Occipital lobe (tissue), 2 donors: ENCODE measurements around the gene MC2R. TPM values are rescaled to one million over a fixed set of nuclear protein-coding genes. Genes with fewer than 3 reads are reported as not detected.

Experiments used
- DNase-seq: peaks from one replicate; lab custom pipeline; 2025; lab: John Stamatoyannopoulos, UW
- total RNA-seq: library from RNA; depleted of rRNA; stranded (reverse); fragments of >200 nt; gene quantifications from one replicate; pipeline ENCODE4 v1.2.3, GENCODE V29; 2014

The MC2R gene
- not detected for total RNA-seq

DNA sequence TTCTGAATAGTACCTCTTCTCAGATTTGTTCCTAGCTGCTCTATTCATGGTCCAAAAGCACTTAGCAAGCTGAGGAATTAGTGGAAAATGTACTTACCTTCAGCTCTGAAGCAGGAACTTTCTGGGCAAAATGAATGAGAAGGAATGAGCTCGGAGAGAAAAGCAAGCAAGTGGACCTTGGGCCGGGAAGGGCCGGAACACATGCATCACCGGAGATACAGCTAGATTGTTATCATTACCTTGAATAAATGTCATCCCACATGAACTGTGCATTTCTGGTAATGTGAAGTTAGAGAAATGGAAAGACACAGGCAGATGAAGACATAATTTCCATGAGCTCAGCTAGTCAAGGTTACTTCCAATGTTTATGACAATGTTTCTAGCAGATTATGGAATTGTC lies at the start of gene MC2R:
MC2R (minus strand) TSS at position 146 of the 400 bp plus-strand sequence. CDS start 30,018 bp downstream, outside the sequence.
- no peak for DNase-seq

- no peak for DNase-seq
Observed at GRCh38 chr18:13945811-13946210, 30.5 kb upstream of the MC2R start.

DNA sequence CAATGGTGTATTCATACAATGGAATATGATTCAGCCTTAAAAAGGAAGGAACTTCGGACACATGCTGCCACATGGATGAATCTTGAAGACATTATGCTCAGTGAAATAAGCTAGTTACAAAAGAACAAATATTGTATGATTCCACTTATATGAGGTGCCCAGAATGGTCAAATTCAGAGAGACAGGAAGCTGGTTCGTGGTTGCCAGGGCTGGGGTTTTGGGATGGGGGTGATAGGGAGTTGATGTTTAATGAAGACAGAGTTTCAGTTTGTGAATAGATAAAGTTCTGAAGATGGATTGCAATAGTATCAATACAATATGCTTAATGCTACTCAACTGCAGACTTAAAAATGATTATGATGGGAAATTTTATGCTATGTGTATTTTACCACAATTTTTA lies 28.0 kb upstream of the MC2R start:
- DNase-seq: no peak

GRCh38 chr18:13940326-13940725 lies 25.0 kb upstream of the MC2R start:
- no peak for DNase-seq

GRCh38 chr18:13934676-13935075 lies 19.3 kb upstream of the MC2R start:
- no peak for DNase-seq

DNA sequence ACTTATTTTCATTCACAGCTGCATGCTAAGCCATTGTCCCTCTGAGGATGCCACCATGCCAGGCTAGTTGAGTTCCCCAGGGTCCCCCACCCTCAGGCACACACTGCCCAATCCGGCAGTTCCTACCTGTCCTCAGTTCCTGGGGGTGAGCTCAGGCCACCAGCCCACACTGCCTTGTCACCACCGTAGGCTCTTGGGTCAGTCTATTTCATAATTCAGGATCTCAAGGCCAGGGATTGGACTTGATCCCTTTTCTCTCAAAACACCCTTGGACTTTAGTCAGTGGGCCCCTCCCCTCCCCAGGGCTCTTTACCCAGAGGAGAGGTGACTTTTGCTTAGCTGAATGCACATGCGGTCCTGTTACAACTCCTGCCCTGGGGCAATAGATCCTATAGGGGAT lies 18.7 kb upstream of the MC2R start:
- DNase-seq: no peak

DNA sequence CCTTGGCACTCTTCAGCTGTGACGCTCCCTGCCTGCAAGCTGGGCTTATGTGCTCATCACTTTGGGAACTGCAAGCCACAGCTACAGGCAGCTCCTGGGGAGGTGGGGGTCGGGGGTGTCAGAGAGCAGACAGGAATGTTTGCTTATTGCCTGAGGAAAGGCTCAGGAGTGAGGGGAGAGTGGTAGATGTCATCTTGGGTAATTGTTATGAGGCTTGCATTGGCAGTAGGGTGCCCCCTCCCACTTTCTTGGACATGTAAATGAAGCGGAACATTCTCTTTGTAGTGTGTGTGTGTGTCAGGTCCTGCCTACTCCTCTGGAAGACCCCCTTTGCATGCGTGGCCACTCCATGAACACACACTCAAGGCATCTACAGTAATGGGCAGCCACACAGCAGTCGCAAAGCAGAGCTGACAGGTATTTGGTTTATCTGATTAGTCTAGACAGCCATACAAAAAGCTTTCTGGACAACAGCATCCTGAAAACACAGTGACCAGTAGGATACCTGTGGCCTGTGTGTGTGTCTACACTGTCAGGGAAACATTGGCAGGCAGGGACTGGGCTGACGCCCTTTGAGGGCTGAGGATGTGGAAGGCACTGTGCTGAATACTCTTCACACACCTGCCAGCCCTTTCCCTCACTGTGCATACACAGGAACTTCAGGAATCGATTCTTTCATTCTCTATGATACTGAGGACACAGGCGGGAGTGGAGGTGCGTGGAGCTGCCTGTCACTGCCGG lies 17.1 kb upstream of the MC2R start:
- no peak for DNase-seq

DNA sequence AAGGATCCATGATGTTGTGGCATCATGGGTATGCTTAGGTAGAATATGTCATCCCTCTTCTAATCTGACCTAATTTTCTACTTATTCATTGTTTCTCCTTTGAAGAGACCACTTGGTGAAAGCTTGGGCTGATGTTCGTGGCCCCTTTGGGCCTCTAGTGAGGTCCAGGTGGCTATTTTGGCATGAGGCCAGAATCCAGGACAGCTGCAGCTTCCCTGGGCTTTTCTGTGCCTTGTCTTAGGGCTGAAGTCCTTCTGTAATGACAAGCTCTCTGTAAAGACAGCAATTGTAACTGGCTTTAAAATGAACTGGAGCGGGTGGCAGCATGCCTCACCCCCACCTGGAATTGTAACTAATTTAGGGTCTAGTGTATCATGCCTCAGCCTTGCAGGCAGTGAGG lies 15.6 kb upstream of the MC2R start:
- no peak for DNase-seq

- DNase-seq: no peak
Observed at GRCh38 chr18:13923221-13923620, 7.9 kb upstream of the MC2R start.

DNA sequence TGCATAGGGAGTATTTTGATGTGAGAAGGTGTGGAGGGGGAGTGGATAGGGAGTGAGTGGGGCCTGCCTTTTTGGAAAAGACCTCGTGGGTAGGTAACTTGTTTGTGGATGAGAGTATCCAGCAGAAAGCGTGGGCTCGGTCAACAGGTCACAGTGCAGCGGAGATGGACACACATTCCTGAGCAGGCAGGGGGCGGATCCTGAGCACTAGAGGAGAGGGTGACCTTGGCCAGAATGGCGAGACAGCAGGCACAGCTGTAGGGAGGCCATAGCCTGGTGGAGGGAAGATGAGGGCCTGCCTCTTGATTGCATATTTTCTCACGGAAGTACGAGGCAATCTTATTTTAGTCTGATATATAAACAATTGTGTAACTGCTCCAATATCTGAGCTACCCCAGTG lies 3.6 kb upstream of the MC2R start:
- no peak for DNase-seq

DNA sequence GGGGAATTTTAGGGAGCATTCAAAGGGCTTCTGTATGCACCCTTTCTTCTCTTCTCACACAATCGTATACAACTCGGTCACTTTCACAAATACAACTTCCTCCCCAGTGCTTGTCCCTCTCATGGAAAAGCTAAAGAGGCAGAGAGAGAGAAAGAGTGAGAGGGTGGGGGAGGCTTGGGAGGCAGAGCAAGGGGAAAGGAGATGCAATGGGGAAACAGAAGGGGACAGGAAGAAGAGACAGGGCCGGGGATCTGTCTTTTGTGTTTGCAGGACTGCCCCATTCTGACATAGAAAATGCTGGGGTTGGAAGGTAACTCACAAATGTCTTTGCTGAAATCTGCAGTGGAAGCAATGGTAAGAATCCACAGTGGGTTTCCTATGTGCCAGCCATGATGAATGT lies 2.1 kb upstream of the MC2R start:
- no peak for DNase-seq

DNA sequence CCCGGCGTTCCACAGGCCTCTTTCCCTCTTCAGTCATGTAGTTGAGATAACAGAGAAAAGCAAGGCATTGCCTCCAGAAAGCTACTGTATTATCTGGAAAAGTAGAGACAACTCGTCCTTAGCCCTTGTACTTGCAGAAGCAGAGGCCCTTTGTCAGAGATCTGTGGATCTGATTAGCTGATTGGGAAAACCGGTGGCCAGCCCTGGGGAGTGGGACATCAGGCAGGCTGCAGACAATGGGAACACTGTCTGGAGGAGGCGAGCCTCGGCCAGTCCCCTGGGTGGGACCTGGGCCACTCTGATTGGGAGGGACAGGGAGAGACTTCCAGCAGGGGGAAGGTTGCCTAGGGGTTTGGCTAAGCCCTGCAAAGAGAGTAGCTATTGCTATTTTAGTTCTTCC lies 1.2 kb upstream of the MC2R start:
- no peak for DNase-seq

- DNase-seq: no peak
Observed at GRCh38 chr18:13915995-13916431, 677 bp upstream of the MC2R start.

DNA sequence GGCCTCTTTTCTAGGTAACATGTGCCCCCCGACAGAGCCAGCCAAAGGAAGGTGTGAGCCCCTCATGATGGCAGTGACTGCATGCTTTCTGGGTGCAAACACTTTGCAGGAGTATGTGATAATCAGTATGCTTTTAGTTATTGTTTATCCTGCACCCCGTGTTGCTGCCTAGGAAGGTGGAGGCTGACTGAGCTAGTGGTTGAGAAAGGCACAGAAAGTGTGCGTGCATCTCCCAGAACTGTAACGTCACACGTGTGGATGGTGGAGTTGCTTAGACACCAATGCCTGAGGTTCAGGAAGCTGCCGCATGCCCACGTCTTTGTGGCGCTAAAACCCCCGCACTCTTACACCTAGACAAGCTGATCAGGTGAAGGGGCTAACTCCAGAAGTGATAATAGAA lies 580 bp downstream of the MC2R start:
- no peak for DNase-seq

- no peak for DNase-seq
Observed at GRCh38 chr18:13914170-13914569, 1.2 kb downstream of the MC2R start.

- DNase-seq: no peak
Observed at GRCh38 chr18:13913205-13913604, 2.1 kb downstream of the MC2R start.

GRCh38 chr18:13912601-13913000 lies 2.7 kb downstream of the MC2R start:
- no peak for DNase-seq

DNA sequence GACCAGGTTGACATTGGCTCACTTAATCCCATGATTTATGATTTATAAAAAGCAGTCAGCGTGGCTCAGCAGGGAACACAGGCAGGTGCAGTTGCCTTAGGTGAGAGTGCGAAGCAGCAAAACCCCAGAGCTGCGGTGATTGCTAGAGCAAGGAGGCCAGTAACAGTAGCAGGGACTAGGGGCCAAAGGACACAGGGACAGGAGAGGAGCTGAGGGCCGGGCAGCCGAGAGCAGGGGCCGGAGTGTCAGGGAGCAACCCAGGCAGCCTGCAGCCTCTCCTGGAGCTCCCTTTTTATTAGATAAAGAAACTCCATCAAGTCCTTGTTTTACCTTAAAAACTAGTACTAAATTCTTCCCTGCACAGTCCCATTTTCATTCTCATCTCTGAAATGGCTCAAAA lies 4.3 kb downstream of the MC2R start:
- no peak for DNase-seq

DNA sequence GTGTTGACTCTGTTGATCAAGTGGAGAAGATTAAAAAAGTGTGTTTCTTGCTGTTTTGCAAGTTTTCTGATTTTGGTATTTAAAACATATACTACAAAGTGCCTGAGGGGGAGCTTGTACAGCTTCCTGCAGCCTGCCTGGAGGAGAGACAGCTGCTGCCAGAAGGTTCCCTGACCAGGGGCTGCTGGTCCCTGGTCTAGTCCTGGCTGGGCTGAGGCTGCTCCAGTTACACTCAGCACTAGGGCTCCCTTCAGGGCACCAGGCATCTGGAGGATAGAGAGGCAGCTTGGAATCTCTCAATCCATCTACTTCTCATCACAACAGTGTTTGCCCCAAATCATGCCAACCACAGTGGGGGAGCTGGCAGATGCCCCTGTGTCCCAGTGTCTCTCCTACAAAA lies 4.8 kb downstream of the MC2R start:
- DNase-seq: no peak

DNA sequence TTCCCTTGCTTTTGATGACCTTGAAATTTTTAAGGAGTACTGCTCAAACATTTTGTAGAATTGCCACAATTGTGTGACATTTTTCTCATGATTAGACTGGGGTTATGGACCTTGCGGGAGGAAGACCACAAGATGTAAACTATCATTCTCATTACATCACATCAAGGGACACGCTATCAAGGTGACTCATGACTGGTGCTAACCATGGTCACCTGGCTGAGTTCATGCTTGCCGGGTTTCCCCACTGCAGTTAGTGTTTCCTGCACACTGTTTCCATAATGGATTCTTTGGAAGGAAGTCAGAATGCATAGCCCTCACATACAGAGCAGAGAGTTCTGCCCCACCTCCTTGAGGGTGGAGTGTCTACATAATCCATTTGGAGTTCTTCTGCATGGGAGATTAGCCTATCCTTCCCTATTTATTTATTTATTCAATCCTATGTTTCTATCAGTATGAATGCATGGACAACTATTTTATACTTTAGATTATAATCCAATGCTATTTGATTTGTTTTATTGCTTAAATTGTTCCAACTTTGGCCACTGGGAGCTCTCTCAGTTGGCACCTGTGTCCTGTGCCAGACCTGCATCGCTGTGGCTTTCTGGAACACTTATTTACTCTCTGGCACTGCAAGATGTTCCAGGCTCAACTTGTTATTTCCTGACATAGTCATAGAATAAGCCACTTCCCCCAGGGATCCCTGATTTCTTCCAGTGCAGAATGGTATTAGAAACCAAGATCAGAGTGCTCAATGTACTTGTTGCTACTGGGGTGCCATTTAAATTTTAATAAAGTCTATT lies 6.0 kb downstream of the MC2R start:
- no peak for DNase-seq

- no peak for DNase-seq
Observed at GRCh38 chr18:13900633-13901032, 14.7 kb downstream of the MC2R start.

DNA sequence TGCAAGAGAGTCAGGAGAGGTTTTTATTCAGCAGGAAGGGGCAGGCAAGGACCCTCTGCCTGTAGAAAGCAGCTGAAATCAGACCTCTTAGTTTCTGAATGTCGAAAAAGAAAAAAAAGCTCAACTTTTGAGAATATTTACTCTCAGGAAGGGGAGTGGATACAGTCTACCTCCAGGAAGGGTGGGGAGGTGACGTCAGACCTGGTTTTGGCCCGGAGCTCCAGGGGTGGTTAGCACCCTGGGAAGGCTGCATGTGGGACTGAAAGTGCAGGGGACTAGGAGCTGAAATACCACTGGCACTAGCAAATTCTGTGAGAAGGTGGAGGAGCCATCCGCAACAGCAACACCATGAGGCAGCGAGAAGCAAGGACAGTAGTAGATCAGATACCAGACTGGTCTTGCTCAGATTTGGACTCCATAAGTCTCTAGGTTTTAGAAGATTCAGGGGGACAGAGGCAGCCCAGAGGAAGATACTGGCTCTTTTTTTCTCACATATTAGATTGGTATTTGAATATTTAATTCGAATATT lies 19.8 kb downstream of the MC2R start:
- no peak for DNase-seq

DNA sequence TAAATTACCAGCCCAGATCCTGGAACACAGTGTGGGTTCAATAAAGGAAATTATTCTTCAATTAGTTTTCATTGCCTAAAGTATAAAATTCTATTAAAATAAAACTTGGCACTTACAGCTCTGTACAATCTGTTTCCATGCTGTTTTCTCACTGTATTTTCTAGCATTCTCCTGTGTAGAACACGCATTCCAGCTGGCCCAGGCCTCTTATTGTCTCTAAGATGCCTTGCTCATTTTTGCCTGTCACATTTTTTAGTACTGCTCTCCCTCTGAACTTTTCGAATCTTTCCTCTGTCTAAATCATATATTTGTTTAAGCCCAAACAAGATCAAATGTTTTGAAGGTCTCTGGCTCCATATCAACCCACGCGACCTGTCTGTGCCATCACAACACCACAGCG lies 20.8 kb downstream of the MC2R start:
- no peak for DNase-seq
